Kidney epithelial cell (primary cell): ENCODE measurements around the gene CASKIN2. TPM values are rescaled to one million over a fixed set of nuclear protein-coding genes. Genes with fewer than 3 reads are reported as not detected.
A peak's percentile ranks its signal among the peaks of the same experiment; 100 is the strongest.
"Not testable (repeated sequence)": the region's sequence is repeated elsewhere in the genome, so short reads cannot be mapped to it uniquely, and the experiment has no call there.

Experiments used
- DNase-seq: peaks from one replicate; pipeline ENCODE4 v3.0.0-alpha.2; 2010; ENCODE audit warnings: low read depth
- H3K27me3 ChIP-seq: 2 replicates; pipeline ENCODE4 v1.6.0; 2011; ENCODE audit warnings: low read length; ENCODE audit not compliant: control insufficient read depth, insufficient read depth
- H3K36me3 ChIP-seq: 2 replicates; pipeline ENCODE4 v1.5.1; 2011; ENCODE audit warnings: low read length; ENCODE audit not compliant: control insufficient read depth, insufficient read depth
- H3K4me3 ChIP-seq: 2 replicates; pipeline ENCODE4 v1.5.1; 2011; ENCODE audit warnings: low read depth, mild to moderate bottlenecking, control low read depth, low read length
- CTCF ChIP-seq: IDR thresholded peaks from 2 replicates; pipeline ENCODE4 v1.5.1; 2011; ENCODE audit warnings: mild to moderate bottlenecking, moderate library complexity, low read length, control low read depth, inconsistent platforms; ENCODE audit not compliant: insufficient read depth, poor library complexity, severe bottlenecking
- total RNA-seq: library from RNA; depleted of rRNA; stranded (reverse); fragments of >200 nt; gene quantifications from 2 replicates; pipeline ENCODE4 v1.2.3, GENCODE V29; 2015

Gene CASKIN2
- total RNA-seq, 1 donor from 2014 or later, result 14.7 TPM

GRCh38 chr17:75456417-75457046, 58.8 kb downstream of the CASKIN2 start, which contains the start of gene TMEM94:
Gene TMEM94 (plus strand): TSS chr17:75456635. CDS start chr17:75471906, 15,271 bp downstream.
- Histone ChIP-seq H3K27me3 (no peaks in the 10 kb centered on the region), H3K36me3 (no peaks in the 10 kb centered on the region), H3K4me3 (peak within 1 kb of the TSS; percentile 76)
- DNase-seq, result peak; percentile 74
- no peak for TF ChIP-seq CTCF

GRCh38 chr17:75456039-75456416, 59.3 kb downstream of the CASKIN2 start:
- peak overlapping the region; percentile 15 for H3K4me3 ChIP-seq
- no peak for DNase-seq
- TF ChIP-seq CTCF, result no peak

GRCh38 chr17:75454672-75455071, 60.7 kb downstream of the CASKIN2 start:
- not testable (repeated sequence) for H3K36me3 ChIP-seq, H3K4me3 ChIP-seq, H3K27me3 ChIP-seq, DNase-seq

More at GRCh38 chr17:75456039-75456416, 59.3 kb downstream of the CASKIN2 start:
- H3K36me3 ChIP-seq, result no peaks in the 10 kb centered on the region
- H3K27me3 ChIP-seq, result no peaks in the 10 kb centered on the region

- TF ChIP-seq CTCF, result no peak
- H3K27me3 ChIP-seq, result no peaks in the 10 kb centered on the region
- no peaks in the 10 kb centered on the region for H3K36me3 ChIP-seq
- DNase-seq, result no peak
- no peak overlapping the region for H3K4me3 ChIP-seq
Observed at GRCh38 chr17:75454193-75454592, 61.1 kb downstream of the CASKIN2 start.

GRCh38 chr17:75450270-75450669, 65.1 kb downstream of the CASKIN2 start:
- no peak for DNase-seq
- no peaks in the 10 kb centered on the region for H3K36me3 ChIP-seq
- H3K27me3 ChIP-seq, result no peaks in the 10 kb centered on the region
- no peak for TF ChIP-seq CTCF
- H3K4me3 ChIP-seq, result no peak overlapping the region

Other genes with a start within 250 kb of the CASKIN2 start
- gene MIF4GD, start 244.3 kb downstream of the CASKIN2 start, total RNA-seq, result 26.7 and 36.1 TPM in 2 replicates
- gene SLC25A19, start 226.1 kb downstream of the CASKIN2 start, total RNA-seq, result 6.0 and 7.1 TPM in 2 replicates
- 71.9 and 121 TPM in 2 replicates for gene GRB2, start 109.9 kb downstream of the CASKIN2 start, total RNA-seq
- gene TMEM94, start 58.9 kb downstream of the CASKIN2 start, total RNA-seq, result 72.7 and 86.4 TPM in 2 replicates
- 22.5 and 23.5 TPM in 2 replicates for gene TSEN54, start 991 bp upstream of the CASKIN2 start, total RNA-seq
- gene LLGL2, start 10.2 kb upstream of the CASKIN2 start, total RNA-seq, result 50.6 and 61.8 TPM in 2 replicates
- gene MYO15B, start 72.3 kb upstream of the CASKIN2 start, total RNA-seq, result 4.3 and 5.9 TPM in 2 replicates
- 0.89 and 1.7 TPM in 2 replicates for gene SMIM5, start 117.9 kb upstream of the CASKIN2 start, total RNA-seq
- gene RECQL5, start 151.6 kb upstream of the CASKIN2 start, total RNA-seq, result 18.7 and 29.5 TPM in 2 replicates
- gene SAP30BP, start 151.8 kb upstream of the CASKIN2 start, total RNA-seq, result 58.6 and 59.6 TPM in 2 replicates
- 17.8 and 27.9 TPM in 2 replicates for gene ITGB4, start 205.9 kb upstream of the CASKIN2 start, total RNA-seq
- 18.7 and 21.2 TPM in 2 replicates for gene GALK1, start 249.7 kb upstream of the CASKIN2 start, total RNA-seq